Muscle of leg (tissue), 16 donors: Measurements from ENCODE around the gene CABLES2. TPM values are rescaled to one million over a fixed set of nuclear protein-coding genes. Genes with fewer than 3 reads are reported as not detected.
A peak's percentile ranks its signal among the peaks of the same experiment; 100 is the strongest.

Experiments
- DNase-seq: peaks from one replicate; pipeline ENCODE4 v3.0.0; 2013
- H3K27ac ChIP-seq: one replicate; pipeline ENCODE4 v1.5.1; 2013; ENCODE audit warnings: mild to moderate bottlenecking, low read length, control low read depth
- H3K27me3 ChIP-seq: one replicate; pipeline ENCODE4 v1.6.1; 2013; ENCODE audit warnings: low read length; ENCODE audit not compliant: control insufficient read depth, insufficient read depth
- H3K36me3 ChIP-seq: one replicate; pipeline ENCODE4 v1.6.1; 2013; ENCODE audit warnings: low read length; ENCODE audit not compliant: control insufficient read depth, insufficient read depth
- H3K4me1 ChIP-seq: one replicate; pipeline ENCODE4 v1.6.1; 2013; ENCODE audit warnings: low read length; ENCODE audit not compliant: control insufficient read depth, insufficient read depth
- H3K4me3 ChIP-seq: one replicate; pipeline ENCODE4 v1.5.1; 2013; ENCODE audit warnings: low read length, control low read depth
- H3K9me3 ChIP-seq: replicated peaks from 2 replicates; pipeline ENCODE4 v1.6.1; 2013; ENCODE audit warnings: low read depth, low read length; ENCODE audit not compliant: control insufficient read depth
- WGBS: methylation state at CpG from one replicate; pipeline ENCODE4 v1.1.5; 2013; ENCODE audit warnings: missing lambda C conversion rate; ENCODE audit not compliant: insufficient coverage; 5-methylcytosine and 5-hydroxymethylcytosine counted together
- long read RNA-seq, 11 donors: transcript quantifications; one replicate each; lab custom pipeline, GENCODE V29; 2026
- polyA plus RNA-seq, 8 donors: library from polyadenylated mRNA; unstranded; fragments of 120-200 nt; gene quantifications; one replicate each; pipeline versions ENCODE4 v1.2.1 to v1.2.3, GENCODE V29; 2013; ENCODE audit warnings: inconsistent platforms in 1 of 8, low replicate concordance in 1 of 8; ENCODE audit not compliant: insufficient read length in 8 of 8, insufficient read depth in 1 of 8
- total RNA-seq: library from RNA; stranded (reverse); fragments of 120-200 nt; gene quantifications from one replicate; pipeline ENCODE4 v1.2.4, GENCODE V29; 2013

The CABLES2 gene
- total RNA-seq = 2.0 TPM
- polyA plus RNA-seq = 1 to 10 TPM; 4.6 to 8.2 (median 5.9) TPM
- long read RNA-seq, donor 1, partial matches to known transcripts = 0 of 2 reads
- long read RNA-seq, donor 1, other reads (novel, unspliced or antisense) = 0 of 2 reads
- long read RNA-seq, donor 2 = 0 reads
- long read RNA-seq, donor 3, partial matches to known transcripts = 0 of 4 reads
- long read RNA-seq, donor 3, other reads (novel, unspliced or antisense) = 0 of 4 reads
- long read RNA-seq, donor 4, partial matches to known transcripts = 0 of 1 reads
- long read RNA-seq, donor 4, other reads (novel, unspliced or antisense) = 0 of 1 reads
- long read RNA-seq, donor 5, partial matches to known transcripts = 0 of 1 reads
- long read RNA-seq, donor 5, other reads (novel, unspliced or antisense) = 0 of 1 reads
- long read RNA-seq, donor 6, partial matches to known transcripts = 0 of 1 reads
- long read RNA-seq, donor 6, other reads (novel, unspliced or antisense) = 0 of 1 reads
- long read RNA-seq, donor 7, partial matches to known transcripts = 0 of 1 reads
- long read RNA-seq, donor 7, other reads (novel, unspliced or antisense) = 0 of 1 reads
- long read RNA-seq, donor 8, partial matches to known transcripts = 0 of 3 reads
- long read RNA-seq, donor 8, other reads (novel, unspliced or antisense) = 0 of 3 reads
- long read RNA-seq, donor 9 = 0 reads
- long read RNA-seq, donor 10, partial matches to known transcripts = 0 of 1 reads
- long read RNA-seq, donor 10, other reads (novel, unspliced or antisense) = 0 of 1 reads
- long read RNA-seq, donor 11, partial matches to known transcripts = 0 of 4 reads
- long read RNA-seq, donor 11, other reads (novel, unspliced or antisense) = 0 of 4 reads

GRCh38 chr20:62407221-62407992 is at the start of gene CABLES2:
Gene CABLES2 (minus strand): TSS chr20:62407285. CDS start chr20:62407276, 9 bp downstream.
- Histone ChIP-seq H3K9me3 (no peaks in the 10 kb centered on the region), H3K36me3 (no peaks in the 10 kb centered on the region), H3K27ac (no peak within 1 kb of the TSS), H3K27me3 (peaks cover 5% of the 10 kb centered on the region), H3K4me3 (peak within 1 kb of the TSS; percentile 59), H3K4me1 (peaks cover 59% of the 10 kb centered on the region)
- 5% methylated on average over 73 of the region's 73 CpGs for WGBS
- peak; percentile 98 for DNase-seq

GRCh38 chr20:62455929-62456328 is 48.8 kb upstream of the CABLES2 start:
- peaks cover 29% of the 10 kb centered on the region for H3K4me1 ChIP-seq
- H3K4me3 ChIP-seq = no peak overlapping the region
- 53% methylated on average over 8 of the region's 15 CpGs for WGBS
- H3K27me3 ChIP-seq = peaks cover 27% of the 10 kb centered on the region
- no peak overlapping the region for H3K27ac ChIP-seq
- H3K9me3 ChIP-seq = no peaks in the 10 kb centered on the region
- no peaks in the 10 kb centered on the region for H3K36me3 ChIP-seq
- DNase-seq = no peak

GRCh38 chr20:62454904-62455636 is 48.0 kb upstream of the CABLES2 start:
- Histone ChIP-seq H3K27me3 (peaks cover 27% of the 10 kb centered on the region), H3K4me3 (no peak overlapping the region), H3K27ac (peak overlapping the region; percentile 20), H3K9me3 (no peaks in the 10 kb centered on the region), H3K4me1 (peaks cover 24% of the 10 kb centered on the region), H3K36me3 (no peaks in the 10 kb centered on the region)
- WGBS = 29% methylated on average over 21 of the region's 30 CpGs
- DNase-seq = peak; percentile 69

- H3K27me3 ChIP-seq = peaks cover 27% of the 10 kb centered on the region
- H3K4me1 ChIP-seq = peaks cover 22% of the 10 kb centered on the region
- no peak for DNase-seq
- H3K9me3 ChIP-seq = no peaks in the 10 kb centered on the region
- no peak overlapping the region for H3K4me3 ChIP-seq
- H3K27ac ChIP-seq = no peak overlapping the region
- no peaks in the 10 kb centered on the region for H3K36me3 ChIP-seq
- 87% methylated on average over 17 of the region's 17 CpGs for WGBS
Measured at GRCh38 chr20:62453186-62453808, 46.2 kb upstream of the CABLES2 start.

- H3K4me1 ChIP-seq = peaks cover 20% of the 10 kb centered on the region
- H3K9me3 ChIP-seq = no peaks in the 10 kb centered on the region
- no peak overlapping the region for H3K27ac ChIP-seq
- WGBS = 56% methylated on average over 10 of the region's 18 CpGs
- H3K4me3 ChIP-seq = no peak overlapping the region
- peaks cover 28% of the 10 kb centered on the region for H3K27me3 ChIP-seq
- DNase-seq = no peak
- H3K36me3 ChIP-seq = no peaks in the 10 kb centered on the region
Measured at GRCh38 chr20:62452475-62453095, 45.5 kb upstream of the CABLES2 start.

GRCh38 chr20:62451970-62452369 is 44.9 kb upstream of the CABLES2 start:
- peaks cover 28% of the 10 kb centered on the region for H3K27me3 ChIP-seq
- no peak for DNase-seq
- no peak overlapping the region for H3K4me3 ChIP-seq
- H3K27ac ChIP-seq = no peak overlapping the region
- peaks cover 20% of the 10 kb centered on the region for H3K4me1 ChIP-seq
- no peaks in the 10 kb centered on the region for H3K36me3 ChIP-seq
- WGBS = 66% methylated on average over 3 of the region's 3 CpGs
- H3K9me3 ChIP-seq = no peaks in the 10 kb centered on the region

- 44% methylated on average over 7 of the region's 10 CpGs for WGBS
- Histone ChIP-seq H3K9me3 (no peaks in the 10 kb centered on the region), H3K36me3 (no peaks in the 10 kb centered on the region), H3K27me3 (peaks cover 25% of the 10 kb centered on the region), H3K27ac (no peak overlapping the region), H3K4me3 (no peak overlapping the region), H3K4me1 (peaks cover 20% of the 10 kb centered on the region)
- no peak for DNase-seq
Measured at GRCh38 chr20:62451156-62451767, 44.2 kb upstream of the CABLES2 start.

- H3K4me1 ChIP-seq = peaks cover 9% of the 10 kb centered on the region
- H3K27ac ChIP-seq = no peak overlapping the region
- H3K4me3 ChIP-seq = no peak overlapping the region
- no peaks in the 10 kb centered on the region for H3K9me3 ChIP-seq
- peaks cover 27% of the 10 kb centered on the region for H3K27me3 ChIP-seq
- no peaks in the 10 kb centered on the region for H3K36me3 ChIP-seq
- WGBS = 74% methylated on average over 22 of the region's 24 CpGs
- no peak for DNase-seq
Measured at GRCh38 chr20:62449951-62450691, 43.0 kb upstream of the CABLES2 start.
